ENCODE results near the gene BRINP3. TPM values are rescaled to one million over a fixed set of nuclear protein-coding genes. Genes with fewer than 3 reads are reported as not detected.

BRINP3 gene
- polyA plus RNA-seq, 2 of the 4 experiments (the other 2 are of a cell fraction) = not detected

DNA sequence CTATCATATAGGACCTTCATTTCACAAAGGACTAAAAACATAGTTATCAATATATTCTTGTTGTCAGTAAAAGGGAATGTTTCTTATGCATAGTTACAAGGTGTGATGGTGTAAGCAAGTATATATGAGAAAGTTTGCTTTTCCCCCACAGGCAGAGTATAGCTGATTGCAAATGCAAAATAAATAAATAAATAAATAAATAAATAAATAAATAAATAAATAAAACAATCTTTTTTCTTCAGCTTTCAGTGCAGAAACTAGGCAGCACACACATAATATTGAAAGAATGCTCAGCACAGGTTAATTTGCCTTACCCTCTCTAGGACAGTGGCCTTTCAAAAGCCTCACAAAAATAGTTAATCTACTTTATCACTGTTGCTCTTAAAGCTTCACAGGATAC is 138.8 kb downstream of the BRINP3 start:
- no peak for ATAC-seq
- POLR2A ChIA-PET = no interaction called here
- H3K9me3 ChIP-seq = no peaks in the 10 kb centered on the region
- no peak overlapping the region for H3K4me3 ChIP-seq
- H3K4me2 ChIP-seq = no peak overlapping the region
- no peak for TF ChIP-seq NFE2L2 (conservative IDR thresholded peaks at IDR 0.05; ENCODE audit: low read length)
- peak; percentile 90 for TF ChIP-seq ZC3H11A (IDR thresholded peaks at IDR 0.05)
- CTCF ChIA-PET = no interaction called here
- no peak overlapping the region for H3K27ac ChIP-seq
- DNase-seq (ENCODE audit: low read depth in 1 of 2, low spot score in 1 of 2) = no peak
- no peak for FAIRE-seq
- no peaks in the 10 kb centered on the region for H3K4me1 ChIP-seq

DNA sequence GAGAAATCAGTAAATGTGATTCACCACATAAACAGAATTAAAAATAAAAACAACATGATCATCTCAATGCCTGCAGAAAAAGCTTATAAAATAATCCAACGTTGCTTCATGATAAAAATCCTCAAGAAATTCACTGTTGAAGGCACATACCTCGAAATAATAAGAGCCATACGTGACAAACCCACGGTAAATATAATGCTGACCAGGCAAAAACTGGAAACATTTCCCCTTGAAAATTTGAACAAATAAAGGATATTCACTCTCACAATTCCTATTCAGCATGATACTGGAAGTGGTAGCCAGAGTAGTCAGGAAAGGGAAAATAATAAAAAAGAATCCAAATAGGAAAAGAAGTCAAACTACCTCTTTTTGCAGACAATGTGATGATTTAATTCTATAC is 148.8 kb downstream of the BRINP3 start:
- POLR2A ChIA-PET = no interaction called here
- FAIRE-seq = no peak
- Histone ChIP-seq H3K4me2 (no peak overlapping the region), H3K27ac (no peak overlapping the region), H3K4me1 (no peaks in the 10 kb centered on the region), H3K4me3 (no peak overlapping the region), H3K9me3 (no peaks in the 10 kb centered on the region)
- TF ChIP-seq MAFK (IDR thresholded peaks at IDR 0.05; ENCODE audit: partially characterized antibody) (peak; percentile 97), HOXB5 (CRISPR knock-in tag; IDR thresholded peaks at IDR 0.05) (no peak)
- CTCF ChIA-PET = interaction anchor here (1.3 to 1.4 kb wide), 2 partner anchors 7 to 345 kb away, joined by 3 read pairs; no protein-coding TSS in a partner anchor
- ATAC-seq = no peak
- WGBS (ENCODE audit: missing lambda C conversion rate) = 65% methylated on average over 4 of the region's 4 CpGs
- no peak for DNase-seq (ENCODE audit: low read depth in 1 of 2, low spot score in 1 of 2)

DNA sequence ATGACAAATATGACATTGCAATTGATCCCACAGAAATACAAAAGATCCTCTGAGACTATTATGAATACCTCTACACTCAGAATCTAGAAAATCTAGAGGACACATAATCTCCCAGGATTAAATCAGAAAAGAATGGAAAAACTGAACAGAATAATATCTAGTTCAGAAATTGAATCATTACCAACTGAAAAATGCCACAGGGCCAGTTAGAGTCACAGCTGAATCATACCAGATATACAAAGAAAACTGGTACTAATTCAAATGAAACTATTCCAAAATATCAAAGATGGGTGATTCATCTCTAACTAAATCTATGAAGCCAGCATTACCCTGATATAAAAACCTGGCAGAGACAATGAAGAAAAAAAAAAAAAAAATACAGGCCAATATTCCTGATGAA is 149.3 kb downstream of the BRINP3 start:
- Histone ChIP-seq H3K27ac (no peak overlapping the region), H3K4me3 (no peak overlapping the region), H3K4me2 (no peak overlapping the region), H3K9me3 (no peaks in the 10 kb centered on the region), H3K4me1 (no peaks in the 10 kb centered on the region)
- FAIRE-seq (no peak), DNase-seq (ENCODE audit: low read depth in 1 of 2, low spot score in 1 of 2) (no peak), ATAC-seq (no peak)
- TF ChIP-seq FOSB (CRISPR knock-in tag; IDR thresholded peaks at IDR 0.05) (no peak), ZC3H11A (IDR thresholded peaks at IDR 0.05) (no peak), JUN (IDR thresholded peaks at IDR 0.05) (no peak), FOXS1 (CRISPR knock-in tag; IDR thresholded peaks at IDR 0.05) (no peak), POLR2A (IDR thresholded peaks at IDR 0.05; ENCODE audit: low read length) (no peak), PHF8 (IDR thresholded peaks at IDR 0.05; ENCODE audit: borderline replicate concordance, low read depth) (no peak)
- TF ChIP-seq, protein P1, sequence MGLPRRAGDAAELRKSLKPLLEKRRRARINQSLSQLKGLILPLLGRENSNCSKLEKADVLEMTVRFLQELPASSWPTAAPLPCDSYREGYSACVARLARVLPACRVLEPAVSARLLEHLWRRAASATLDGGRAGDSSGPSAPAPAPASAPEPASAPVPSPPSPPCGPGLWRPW (IDR thresholded peaks at IDR 0.05) = no peak
- TF ChIP-seq, protein P2, sequence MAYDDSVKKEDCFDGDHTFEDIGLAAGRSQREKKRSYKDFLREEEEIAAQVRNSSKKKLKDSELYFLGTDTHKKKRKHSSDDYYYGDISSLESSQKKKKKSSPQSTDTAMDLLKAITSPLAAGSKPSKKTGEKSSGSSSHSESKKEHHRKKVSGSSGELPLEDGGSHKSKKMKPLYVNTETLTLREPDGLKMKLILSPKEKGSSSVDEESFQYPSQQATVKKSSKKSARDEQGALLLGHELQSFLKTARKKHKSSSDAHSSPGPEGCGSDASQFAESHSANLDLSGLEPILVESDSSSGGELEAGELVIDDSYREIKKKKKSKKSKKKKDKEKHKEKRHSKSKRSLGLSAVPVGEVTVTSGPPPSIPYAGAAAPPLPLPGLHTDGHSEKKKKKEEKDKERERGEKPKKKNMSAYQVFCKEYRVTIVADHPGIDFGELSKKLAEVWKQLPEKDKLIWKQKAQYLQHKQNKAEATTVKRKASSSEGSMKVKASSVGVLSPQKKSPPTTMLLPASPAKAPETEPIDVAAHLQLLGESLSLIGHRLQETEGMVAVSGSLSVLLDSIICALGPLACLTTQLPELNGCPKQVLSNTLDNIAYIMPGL (CRISPR knock-in tag; IDR thresholded peaks at IDR 0.05; ENCODE audit: borderline replicate concordance) = no peak
- CTCF ChIA-PET = interaction anchor here (1.3 kb wide), 1 partner anchor 344 kb away, joined by 3 read pairs; no protein-coding TSS in a partner anchor
- POLR2A ChIA-PET = no interaction called here

- H3K4me3 ChIP-seq = no peak overlapping the region
- FAIRE-seq (no peak), DNase-seq (ENCODE audit: low read depth in 1 of 2, low spot score in 1 of 2) (no peak), ATAC-seq (no peak)
- TF ChIP-seq, protein P3, sequence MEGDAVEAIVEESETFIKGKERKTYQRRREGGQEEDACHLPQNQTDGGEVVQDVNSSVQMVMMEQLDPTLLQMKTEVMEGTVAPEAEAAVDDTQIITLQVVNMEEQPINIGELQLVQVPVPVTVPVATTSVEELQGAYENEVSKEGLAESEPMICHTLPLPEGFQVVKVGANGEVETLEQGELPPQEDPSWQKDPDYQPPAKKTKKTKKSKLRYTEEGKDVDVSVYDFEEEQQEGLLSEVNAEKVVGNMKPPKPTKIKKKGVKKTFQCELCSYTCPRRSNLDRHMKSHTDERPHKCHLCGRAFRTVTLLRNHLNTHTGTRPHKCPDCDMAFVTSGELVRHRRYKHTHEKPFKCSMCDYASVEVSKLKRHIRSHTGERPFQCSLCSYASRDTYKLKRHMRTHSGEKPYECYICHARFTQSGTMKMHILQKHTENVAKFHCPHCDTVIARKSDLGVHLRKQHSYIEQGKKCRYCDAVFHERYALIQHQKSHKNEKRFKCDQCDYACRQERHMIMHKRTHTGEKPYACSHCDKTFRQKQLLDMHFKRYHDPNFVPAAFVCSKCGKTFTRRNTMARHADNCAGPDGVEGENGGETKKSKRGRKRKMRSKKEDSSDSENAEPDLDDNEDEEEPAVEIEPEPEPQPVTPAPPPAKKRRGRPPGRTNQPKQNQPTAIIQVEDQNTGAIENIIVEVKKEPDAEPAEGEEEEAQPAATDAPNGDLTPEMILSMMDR (IDR thresholded peaks at IDR 0.05) = no peak
- TF ChIP-seq NPAS2 (CRISPR knock-in tag; IDR thresholded peaks at IDR 0.05; ENCODE audit: borderline replicate concordance) = no peak
- TF ChIP-seq CHD4 (IDR thresholded peaks at IDR 0.05; ENCODE audit: borderline replicate concordance) = no peak
- TF ChIP-seq POLR2A (IDR thresholded peaks at IDR 0.05; ENCODE audit: low read length) = no peak
- no peak for TF ChIP-seq RNF2 (IDR thresholded peaks at IDR 0.05; ENCODE audit: borderline replicate concordance, low read depth)
- TF ChIP-seq ATOH8 (CRISPR knock-in tag; IDR thresholded peaks at IDR 0.05; ENCODE audit: low read depth) = no peak
- no peak for TF ChIP-seq RCOR1 (IDR thresholded peaks at IDR 0.05; ENCODE audit: low read depth, low read length)
- no peaks in the 10 kb centered on the region for H3K9me3 ChIP-seq
- CTCF ChIA-PET = no interaction called here
- no peak overlapping the region for H3K4me2 ChIP-seq
- WGBS (ENCODE audit: missing lambda C conversion rate) = 80% methylated on average over 3 of the region's 3 CpGs
- POLR2A ChIA-PET = no interaction called here
- no peaks in the 10 kb centered on the region for H3K4me1 ChIP-seq
- no peak overlapping the region for H3K27ac ChIP-seq
Measured at GRCh38 chr1:190327271-190327670, 150.4 kb downstream of the BRINP3 start.
